NCI-H1436 treated with DMSO at 0.1 percent for 48 hours (cell line): ENCODE results near the gene CFC1B.
"Not testable (repeated sequence)": the region's sequence is repeated elsewhere in the genome, so short reads cannot be mapped to it uniquely, and the experiment has no call there.

Experiments
- DNase-seq: peaks from one replicate; lab custom pipeline; 2025; lab: John Stamatoyannopoulos, UW

CFC1B gene

GRCh38 chr2:130566165-130566564, 45.1 kb downstream of the CFC1B start:
- DNase-seq: not testable (repeated sequence)

DNA sequence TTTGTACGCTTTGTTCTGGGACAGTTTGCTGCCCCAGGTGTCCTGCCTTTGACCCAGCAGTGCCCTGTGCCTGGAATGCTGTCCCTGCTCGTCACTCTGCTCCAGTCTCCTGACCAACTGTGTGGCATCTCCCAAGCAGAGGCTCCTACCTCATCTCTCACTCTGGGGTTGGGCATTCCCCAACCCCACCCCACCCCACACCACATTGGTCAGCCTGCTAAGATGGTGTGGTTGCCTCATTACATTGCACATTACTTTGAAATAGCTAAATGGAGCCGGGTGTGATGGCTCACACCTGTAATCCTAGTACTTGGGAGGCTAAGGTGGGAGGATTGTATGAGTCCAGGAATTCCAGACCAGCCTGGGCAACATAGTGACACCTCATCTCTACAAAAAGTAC, 50.9 kb downstream of the CFC1B start:
- DNase-seq: not testable (repeated sequence)

GRCh38 chr2:130574230-130574629, 53.2 kb downstream of the CFC1B start:
- DNase-seq: not testable (repeated sequence)

- not testable (repeated sequence) for DNase-seq
These were observed 55.3 kb downstream of the CFC1B start for GRCh38 chr2:130576209-130576784.

GRCh38 chr2:130577559-130577958, 56.5 kb downstream of the CFC1B start:
- not testable (repeated sequence) for DNase-seq
